GM12878 (cell line): ENCODE measurements around the gene PRR5. TPM values are rescaled to one million over a fixed set of nuclear protein-coding genes. Genes with fewer than 3 reads are reported as not detected.
A peak's percentile ranks its signal among the peaks of the same experiment; 100 is the strongest.

Experiments used
- ATAC-seq: fragments of 200-7000 bp; cut with Tn5 transposase; 3 replicates; pipeline ENCODE4 v1.9.1; 2020; ENCODE audit warnings: mild to moderate bottlenecking, moderate library complexity
- BruUV-seq: library from RNA; stranded (reverse); fragments of 400-500 nt; replicated peaks from 2 replicates; lab custom pipeline; 2021; lab: Mats Ljungman, UMichigan
- CTCF ChIA-PET: fragments of 300-600 bp; sonication (Branson Sonifier 250); formaldehyde crosslinking; extraction: SDS; loops from one replicate; lab custom pipeline; 2021; ENCODE audit warnings: inconsistent platforms; lab: Yijun Ruan, JAX
- POLR2A ChIA-PET: fragments of 350-600 bp; formaldehyde crosslinking; extraction: SDS; loops from one replicate; lab custom pipeline; 2021; ENCODE audit warnings: inconsistent platforms; lab: Charles Lee
- RAD21 ChIA-PET: fragments of 300-600 bp; sonication (Branson Sonifier 250); formaldehyde crosslinking; loops from one replicate; lab custom pipeline; 2023; ENCODE audit warnings: antibody characterized with exemption; ENCODE audit not compliant: unreplicated experiment; lab: Charles Lee
- SMC1A ChIA-PET: fragments of 300-600 bp; sonication (Branson Sonifier 250); formaldehyde crosslinking; loops from one replicate; lab custom pipeline; 2023; ENCODE audit not compliant: unreplicated experiment, uncharacterized antibody; lab: Charles Lee
- DNase-seq: peaks from one replicate; pipeline ENCODE4 v3.0.0-alpha.2; 2011; ENCODE audit warnings: low read depth, low spot score
- FAIRE-seq: peaks from 3 replicates; lab custom pipeline; 2011; peaks lifted over from hg19 to GRCh38; lab: Jason Lieb, UNC
- H2AFZ ChIP-seq: 2 replicates; pipeline ENCODE4 v1.6.0; 2011; ENCODE audit warnings: low read depth, low read length, control low read depth; ENCODE audit not compliant: control insufficient read depth
- H3K27ac ChIP-seq: 2 replicates; pipeline ENCODE4 v1.5.1; 2011; ENCODE audit warnings: control low read depth; ENCODE audit not compliant: control insufficient read depth, insufficient read depth
- H3K27me3 ChIP-seq, 2 experiments: replicated peaks in 1 of 2; 2 replicates each; pipeline versions ENCODE4 v1.6.0 to v1.6.1; 2011; ENCODE audit warnings: low read length in 1 of 2; ENCODE audit not compliant: control insufficient read depth in 2 of 2, insufficient read depth in 2 of 2
- H3K36me3 ChIP-seq, 2 experiments: 2 replicates each; pipeline ENCODE4 v1.5.1; 2011; ENCODE audit warnings: low read length in 1 of 2; ENCODE audit not compliant: control insufficient read depth in 2 of 2, insufficient read depth in 2 of 2
- H3K4me1 ChIP-seq: 2 replicates; pipeline ENCODE4 v1.6.1; 2011; ENCODE audit warnings: mild to moderate bottlenecking, low read length, moderate library complexity, mixed read lengths; ENCODE audit not compliant: control insufficient read depth, insufficient read depth
- H3K4me2 ChIP-seq: 2 replicates; pipeline ENCODE4 v1.6.0; 2011; ENCODE audit warnings: control low read depth; ENCODE audit not compliant: control insufficient read depth, insufficient read depth
- H3K4me3 ChIP-seq: fragments of 200-600 bp; sonication (generic); 2 replicates; pipeline ENCODE4 v1.5.1; 2016
- H3K79me2 ChIP-seq: 2 replicates; pipeline ENCODE4 v1.6.0; 2011; ENCODE audit warnings: low read length; ENCODE audit not compliant: control insufficient read depth, insufficient read depth
- H3K9ac ChIP-seq: 2 replicates; pipeline ENCODE4 v1.8.0; 2011; ENCODE audit warnings: low read length, control low read depth, mixed read lengths; ENCODE audit not compliant: control insufficient read depth, insufficient read depth
- H3K9me3 ChIP-seq: replicated peaks from 3 replicates; pipeline ENCODE4 v1.5.1; 2011; ENCODE audit warnings: mild to moderate bottlenecking, low read length; ENCODE audit not compliant: control insufficient read depth, insufficient read depth
- H4K20me1 ChIP-seq: 2 replicates; pipeline ENCODE4 v1.6.0; 2011; ENCODE audit not compliant: control insufficient read depth, insufficient read depth
- BACH1 ChIP-seq: fragments of 450-650 bp; IDR thresholded peaks from 2 replicates; pipeline ENCODE4 v1.6.1; 2017; ENCODE audit warnings: mild to moderate bottlenecking, borderline replicate concordance
- EED ChIP-seq: sonication (generic); IDR thresholded peaks from 2 replicates; pipeline ENCODE4 v1.6.1; 2016; ENCODE audit warnings: antibody characterized with exemption, low read depth
- EZH2 ChIP-seq: IDR thresholded peaks from 2 replicates; pipeline ENCODE4 v1.6.1; 2012; ENCODE audit warnings: low read depth, mild to moderate bottlenecking, control low read depth, inconsistent platforms, low read length, borderline replicate concordance; ENCODE audit not compliant: control insufficient read depth
- HCFC1 ChIP-seq: fragments of 150-350 bp; IDR thresholded peaks from 2 replicates; pipeline ENCODE4 v1.6.1; 2014; ENCODE audit warnings: low read length
- HDGF ChIP-seq: fragments of 450-650 bp; IDR thresholded peaks from 2 replicates; pipeline ENCODE4 v1.6.1; 2016; ENCODE audit warnings: antibody characterized with exemption
- MYC ChIP-seq: IDR thresholded peaks from 2 replicates; pipeline ENCODE4 v1.6.1; 2011; ENCODE audit warnings: mild to moderate bottlenecking, low read length, moderate library complexity, inconsistent platforms; ENCODE audit not compliant: insufficient read depth, insufficient replicate concordance, insufficient read length, severe bottlenecking
- RAD21 ChIP-seq: IDR thresholded peaks from 2 replicates; pipeline ENCODE4 v1.6.1; 2011; ENCODE audit warnings: mild to moderate bottlenecking, low read depth, low read length, moderate library complexity; ENCODE audit not compliant: insufficient read depth
- RFX5 ChIP-seq: IDR thresholded peaks from 2 replicates; pipeline ENCODE4 v1.6.1; 2011; ENCODE audit warnings: low read depth, low read length, improper control_type of control experiment
- SMC3 ChIP-seq: IDR thresholded peaks from 2 replicates; pipeline ENCODE4 v1.6.1; 2011; ENCODE audit warnings: low read length, improper control_type of control experiment, borderline replicate concordance
- TCF7 ChIP-seq: IDR thresholded peaks from 2 replicates; pipeline ENCODE4 v1.6.1; 2014; ENCODE audit warnings: antibody characterized with exemption, borderline replicate concordance
- WGBS: methylation state at CpG from one replicate; pipeline ENCODE4 v1.1.6; 2016; ENCODE audit warnings: low lambda C conversion rate; ENCODE audit not compliant: insufficient replicate concordance, insufficient coverage; ENCODE audit errors: missing lambda C conversion rate; 5-methylcytosine and 5-hydroxymethylcytosine counted together
- in situ Hi-C: fragments of 300-500 bp; cut with MboI; formaldehyde crosslinking; loops from 9 replicates; pipeline ENCODE4 v1.14.3; 2018; ENCODE audit warnings: mixed read lengths
- intact Hi-C: fragments of 100-400 bp; cut with micrococcal nuclease; formaldehyde crosslinking; loops from one replicate; pipeline ENCODE4 v1.14.2; 2022; ENCODE audit not compliant: unreplicated experiment
- polyA plus RNA-seq, 11 experiments: library from polyadenylated mRNA; depleted of rRNA in 4 of 11; unstranded in 6 of 11; stranded (reverse) in 5 of 11; fragments of >200 nt; fragmentation: Nextera tagmentation in 4 of 11; fragmentation: Illumina TruSeq in 1 of 11; extraction: Ambion mirVana in 4 of 11; extraction: Trizol in 1 of 11; gene quantifications; 1 replicate in 1 of 11; 2 replicates in 10 of 11; pipeline versions ENCODE4 v1.2.1 to v1.2.3, GENCODE V29; 2011 to 2016; ENCODE audit warnings: inconsistent platforms in 2 of 11, missing spikeins in 2 of 11, low read depth in 1 of 11
- total RNA-seq, 4 experiments: library from RNA; depleted of rRNA in 3 of 4; stranded (reverse); fragments of >200 nt in 3 of 4; fragmentation: Illumina TruSeq in 1 of 4; extraction: Trizol in 1 of 4; gene quantifications; 2 replicates each; pipeline versions ENCODE4 v1.2.1 to v1.2.3, GENCODE V29; 2013 to 2021
- TF ChIP-seq, protein P1 (sequence below): fragments of 450-650 bp; formaldehyde crosslinking; IDR thresholded peaks from 2 replicates; pipeline ENCODE4 v1.5.0; 2022; ENCODE audit warnings: mild to moderate bottlenecking, missing genetic modification characterization
- TF ChIP-seq, protein P2 (sequence below): fragments of 450-650 bp; IDR thresholded peaks from 2 replicates; pipeline ENCODE4 v1.6.1; 2017; ENCODE audit warnings: antibody characterized with exemption, mild to moderate bottlenecking, moderate library complexity
- TF ChIP-seq, protein P3 (sequence below): fragments of 450-650 bp; formaldehyde crosslinking; IDR thresholded peaks from 2 replicates; pipeline ENCODE4 v1.4.0; 2022; ENCODE audit warnings: mild to moderate bottlenecking, moderate library complexity

Gene PRR5
- total and polyA plus RNA-seq, 10 of the 15 experiments (the other 5 are each of a cell fraction or from before 2014, with no cell fraction given): 0.03 to 9.4 (median 1.5) TPM

DNA sequence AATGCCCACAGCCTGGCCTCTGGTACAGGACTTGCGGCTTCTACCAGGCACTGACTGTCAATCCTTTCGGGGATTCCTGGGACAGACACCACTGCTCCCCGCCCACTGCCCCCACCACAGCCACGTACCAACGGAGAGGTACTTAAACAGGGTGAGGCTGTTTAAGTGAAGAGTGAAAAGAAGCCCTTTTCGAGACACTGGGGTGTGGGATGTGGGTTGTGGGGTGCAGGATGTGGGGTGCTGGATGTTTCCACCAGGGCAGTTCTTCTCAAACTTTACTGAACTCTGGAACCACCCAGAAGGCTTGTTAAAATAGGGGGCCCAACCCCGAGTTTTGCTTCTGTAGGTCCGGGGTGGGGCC is 34.2 kb upstream of the PRR5 start:
- H3K9ac ChIP-seq: no peak overlapping the region
- H3K4me3 ChIP-seq: no peak overlapping the region
- DNase-seq: no peak
- in situ Hi-C loops (no loop called here), intact Hi-C loops (no loop called here)
- ChIA-PET SMC1A (no interaction called here), RAD21 (no interaction called here), CTCF (no interaction called here), POLR2A (no interaction called here)
- H3K79me2 ChIP-seq: no peaks in the 10 kb centered on the region
- peaks cover 5% of the 10 kb centered on the region; the same call in 1 of the 2 replicates for H3K4me1 ChIP-seq
- H3K4me2 ChIP-seq: no peak overlapping the region
- peak; percentile 8; the same call in 2 of the 3 replicates for ATAC-seq
- H4K20me1 ChIP-seq: no peaks in the 10 kb centered on the region
- BruUV-seq: no TSS peak
- H3K27ac ChIP-seq: no peak overlapping the region
- H3K36me3 ChIP-seq: no peaks in the 10 kb centered on the region
- H3K9me3 ChIP-seq: no peaks in the 10 kb centered on the region
- peaks cover 1 to 10% of the 10 kb centered on the region in 2 experiments for H3K27me3 ChIP-seq
- WGBS: under 1% methylated on average over 8 of the region's 8 CpGs
- no peak for FAIRE-seq
- no peak overlapping the region for H2AFZ ChIP-seq
- no peak for TF ChIP-seq EZH2
- no peak for TF ChIP-seq BACH1
- TF ChIP-seq RFX5: no peak
- TF ChIP-seq, protein P1, sequence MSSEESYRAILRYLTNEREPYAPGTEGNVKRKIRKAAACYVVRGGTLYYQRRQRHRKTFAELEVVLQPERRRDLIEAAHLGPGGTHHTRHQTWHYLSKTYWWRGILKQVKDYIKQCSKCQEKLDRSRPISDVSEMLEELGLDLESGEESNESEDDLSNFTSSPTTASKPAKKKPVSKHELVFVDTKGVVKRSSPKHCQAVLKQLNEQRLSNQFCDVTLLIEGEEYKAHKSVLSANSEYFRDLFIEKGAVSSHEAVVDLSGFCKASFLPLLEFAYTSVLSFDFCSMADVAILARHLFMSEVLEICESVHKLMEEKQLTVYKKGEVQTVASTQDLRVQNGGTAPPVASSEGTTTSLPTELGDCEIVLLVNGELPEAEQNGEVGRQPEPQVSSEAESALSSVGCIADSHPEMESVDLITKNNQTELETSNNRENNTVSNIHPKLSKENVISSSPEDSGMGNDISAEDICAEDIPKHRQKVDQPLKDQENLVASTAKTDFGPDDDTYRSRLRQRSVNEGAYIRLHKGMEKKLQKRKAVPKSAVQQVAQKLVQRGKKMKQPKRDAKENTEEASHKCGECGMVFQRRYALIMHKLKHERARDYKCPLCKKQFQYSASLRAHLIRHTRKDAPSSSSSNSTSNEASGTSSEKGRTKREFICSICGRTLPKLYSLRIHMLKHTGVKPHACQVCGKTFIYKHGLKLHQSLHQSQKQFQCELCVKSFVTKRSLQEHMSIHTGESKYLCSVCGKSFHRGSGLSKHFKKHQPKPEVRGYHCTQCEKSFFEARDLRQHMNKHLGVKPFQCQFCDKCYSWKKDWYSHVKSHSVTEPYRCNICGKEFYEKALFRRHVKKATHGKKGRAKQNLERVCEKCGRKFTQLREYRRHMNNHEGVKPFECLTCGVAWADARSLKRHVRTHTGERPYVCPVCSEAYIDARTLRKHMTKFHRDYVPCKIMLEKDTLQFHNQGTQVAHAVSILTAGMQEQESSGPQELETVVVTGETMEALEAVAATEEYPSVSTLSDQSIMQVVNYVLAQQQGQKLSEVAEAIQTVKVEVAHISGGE (CRISPR knock-in tag): no peak
- no peak for TF ChIP-seq TCF7
- TF ChIP-seq HDGF: no peak
- no peak for TF ChIP-seq SMC3
- TF ChIP-seq MYC: no peak
- TF ChIP-seq, protein P2, sequence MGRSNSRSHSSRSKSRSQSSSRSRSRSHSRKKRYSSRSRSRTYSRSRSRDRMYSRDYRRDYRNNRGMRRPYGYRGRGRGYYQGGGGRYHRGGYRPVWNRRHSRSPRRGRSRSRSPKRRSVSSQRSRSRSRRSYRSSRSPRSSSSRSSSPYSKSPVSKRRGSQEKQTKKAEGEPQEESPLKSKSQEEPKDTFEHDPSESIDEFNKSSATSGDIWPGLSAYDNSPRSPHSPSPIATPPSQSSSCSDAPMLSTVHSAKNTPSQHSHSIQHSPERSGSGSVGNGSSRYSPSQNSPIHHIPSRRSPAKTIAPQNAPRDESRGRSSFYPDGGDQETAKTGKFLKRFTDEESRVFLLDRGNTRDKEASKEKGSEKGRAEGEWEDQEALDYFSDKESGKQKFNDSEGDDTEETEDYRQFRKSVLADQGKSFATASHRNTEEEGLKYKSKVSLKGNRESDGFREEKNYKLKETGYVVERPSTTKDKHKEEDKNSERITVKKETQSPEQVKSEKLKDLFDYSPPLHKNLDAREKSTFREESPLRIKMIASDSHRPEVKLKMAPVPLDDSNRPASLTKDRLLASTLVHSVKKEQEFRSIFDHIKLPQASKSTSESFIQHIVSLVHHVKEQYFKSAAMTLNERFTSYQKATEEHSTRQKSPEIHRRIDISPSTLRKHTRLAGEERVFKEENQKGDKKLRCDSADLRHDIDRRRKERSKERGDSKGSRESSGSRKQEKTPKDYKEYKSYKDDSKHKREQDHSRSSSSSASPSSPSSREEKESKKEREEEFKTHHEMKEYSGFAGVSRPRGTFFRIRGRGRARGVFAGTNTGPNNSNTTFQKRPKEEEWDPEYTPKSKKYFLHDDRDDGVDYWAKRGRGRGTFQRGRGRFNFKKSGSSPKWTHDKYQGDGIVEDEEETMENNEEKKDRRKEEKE: no peak
- TF ChIP-seq HCFC1: no peak
- no peak for TF ChIP-seq EED
- no peak for TF ChIP-seq RAD21
- TF ChIP-seq, protein P3, sequence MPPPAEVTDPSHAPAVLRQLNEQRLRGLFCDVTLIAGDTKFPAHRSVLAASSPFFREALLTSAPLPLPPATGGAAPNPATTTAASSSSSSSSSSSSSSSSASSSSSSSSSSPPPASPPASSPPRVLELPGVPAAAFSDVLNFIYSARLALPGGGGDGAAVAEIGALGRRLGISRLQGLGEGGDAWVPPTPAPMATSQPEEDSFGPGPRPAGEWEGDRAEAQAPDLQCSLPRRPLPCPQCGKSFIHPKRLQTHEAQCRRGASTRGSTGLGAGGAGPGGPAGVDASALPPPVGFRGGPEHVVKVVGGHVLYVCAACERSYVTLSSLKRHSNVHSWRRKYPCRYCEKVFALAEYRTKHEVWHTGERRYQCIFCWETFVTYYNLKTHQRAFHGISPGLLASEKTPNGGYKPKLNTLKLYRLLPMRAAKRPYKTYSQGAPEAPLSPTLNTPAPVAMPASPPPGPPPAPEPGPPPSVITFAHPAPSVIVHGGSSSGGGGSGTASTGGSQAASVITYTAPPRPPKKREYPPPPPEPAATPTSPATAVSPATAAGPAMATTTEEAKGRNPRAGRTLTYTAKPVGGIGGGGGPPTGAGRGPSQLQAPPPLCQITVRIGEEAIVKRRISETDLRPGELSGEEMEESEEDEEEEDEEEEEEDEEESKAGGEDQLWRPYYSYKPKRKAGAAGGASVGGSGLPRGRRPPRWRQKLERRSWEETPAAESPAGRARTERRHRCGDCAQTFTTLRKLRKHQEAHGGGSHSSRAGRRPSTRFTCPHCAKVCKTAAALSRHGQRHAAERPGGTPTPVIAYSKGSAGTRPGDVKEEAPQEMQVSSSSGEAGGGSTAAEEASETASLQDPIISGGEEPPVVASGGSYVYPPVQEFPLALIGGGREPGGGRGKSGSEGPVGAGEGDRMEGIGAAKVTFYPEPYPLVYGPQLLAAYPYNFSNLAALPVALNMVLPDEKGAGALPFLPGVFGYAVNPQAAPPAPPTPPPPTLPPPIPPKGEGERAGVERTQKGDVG (CRISPR knock-in tag): no peak
